GM12875 (cell line): ENCODE results near the gene CNIH3.

Source experiments
- H3K4me3 ChIP-seq: one replicate; pipeline ENCODE4 v1.5.1; 2011; ENCODE audit warnings: low read depth, low read length, control low read depth
- TF ChIP-seq, protein P1 (sequence below): IDR thresholded peaks from 2 replicates; pipeline ENCODE4 v1.5.1; 2011; ENCODE audit warnings: low read depth, mild to moderate bottlenecking, control low read depth, inconsistent platforms, low read length, moderate library complexity, borderline replicate concordance; ENCODE audit not compliant: insufficient read depth

CNIH3 gene

DNA sequence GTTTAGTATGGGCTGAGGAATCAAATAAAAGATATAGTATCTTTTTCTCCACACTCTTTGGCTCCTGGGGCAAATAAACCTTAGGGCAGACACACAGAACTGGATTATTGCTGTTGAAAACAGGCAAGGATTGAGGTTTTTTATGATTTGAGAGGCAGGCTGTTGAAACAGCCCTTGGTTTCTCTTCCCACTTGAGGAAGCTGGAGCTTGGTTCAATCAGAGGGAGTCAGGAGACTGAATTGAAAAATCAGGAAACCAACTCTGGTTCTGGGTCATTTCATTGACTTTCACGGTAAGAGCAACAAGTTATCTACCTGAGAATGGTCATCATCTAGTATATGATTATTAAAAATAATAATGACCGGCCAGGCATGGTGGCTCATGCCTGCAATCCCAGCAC lies 108.4 kb downstream of the CNIH3 start:
- TF ChIP-seq, protein P1, sequence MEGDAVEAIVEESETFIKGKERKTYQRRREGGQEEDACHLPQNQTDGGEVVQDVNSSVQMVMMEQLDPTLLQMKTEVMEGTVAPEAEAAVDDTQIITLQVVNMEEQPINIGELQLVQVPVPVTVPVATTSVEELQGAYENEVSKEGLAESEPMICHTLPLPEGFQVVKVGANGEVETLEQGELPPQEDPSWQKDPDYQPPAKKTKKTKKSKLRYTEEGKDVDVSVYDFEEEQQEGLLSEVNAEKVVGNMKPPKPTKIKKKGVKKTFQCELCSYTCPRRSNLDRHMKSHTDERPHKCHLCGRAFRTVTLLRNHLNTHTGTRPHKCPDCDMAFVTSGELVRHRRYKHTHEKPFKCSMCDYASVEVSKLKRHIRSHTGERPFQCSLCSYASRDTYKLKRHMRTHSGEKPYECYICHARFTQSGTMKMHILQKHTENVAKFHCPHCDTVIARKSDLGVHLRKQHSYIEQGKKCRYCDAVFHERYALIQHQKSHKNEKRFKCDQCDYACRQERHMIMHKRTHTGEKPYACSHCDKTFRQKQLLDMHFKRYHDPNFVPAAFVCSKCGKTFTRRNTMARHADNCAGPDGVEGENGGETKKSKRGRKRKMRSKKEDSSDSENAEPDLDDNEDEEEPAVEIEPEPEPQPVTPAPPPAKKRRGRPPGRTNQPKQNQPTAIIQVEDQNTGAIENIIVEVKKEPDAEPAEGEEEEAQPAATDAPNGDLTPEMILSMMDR: no peak
- no peak overlapping the region for H3K4me3 ChIP-seq

DNA sequence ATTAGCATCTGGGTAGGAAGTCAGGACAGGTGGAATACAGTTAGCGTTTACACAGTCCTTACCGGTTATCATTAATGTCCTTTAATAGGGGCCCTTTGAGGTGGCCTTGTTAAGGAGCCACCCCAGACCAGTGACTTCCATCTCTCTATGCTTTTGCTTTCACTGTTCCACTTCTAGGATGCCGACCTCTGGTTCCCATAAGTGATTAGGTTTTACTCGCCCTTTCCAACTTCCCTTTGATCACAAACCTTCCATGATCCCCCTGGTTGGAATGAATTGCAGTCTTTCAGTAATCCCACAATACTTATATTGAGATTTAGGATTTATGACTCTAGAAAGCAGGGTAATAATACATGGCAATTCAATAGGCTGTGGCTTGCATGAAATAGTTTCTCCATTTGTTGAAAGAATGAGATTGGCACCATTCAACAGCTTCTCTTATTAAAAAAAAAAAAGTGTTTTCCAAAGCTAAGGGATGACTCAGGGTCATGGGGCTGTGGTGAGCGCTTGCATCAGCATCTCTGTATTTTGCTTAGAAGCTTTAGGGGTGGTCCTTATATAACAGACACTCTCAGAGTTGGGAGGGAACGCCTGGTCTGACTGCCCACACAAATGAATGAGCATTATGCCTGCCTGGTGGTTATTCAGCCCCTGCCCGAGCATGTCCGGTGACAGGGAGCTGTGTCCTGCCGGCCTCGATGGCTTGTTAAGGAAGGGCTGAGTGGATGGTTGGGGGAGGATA lies 110.5 kb downstream of the CNIH3 start:
- TF ChIP-seq, protein P1: no peak
- no peak overlapping the region for H3K4me3 ChIP-seq

DNA sequence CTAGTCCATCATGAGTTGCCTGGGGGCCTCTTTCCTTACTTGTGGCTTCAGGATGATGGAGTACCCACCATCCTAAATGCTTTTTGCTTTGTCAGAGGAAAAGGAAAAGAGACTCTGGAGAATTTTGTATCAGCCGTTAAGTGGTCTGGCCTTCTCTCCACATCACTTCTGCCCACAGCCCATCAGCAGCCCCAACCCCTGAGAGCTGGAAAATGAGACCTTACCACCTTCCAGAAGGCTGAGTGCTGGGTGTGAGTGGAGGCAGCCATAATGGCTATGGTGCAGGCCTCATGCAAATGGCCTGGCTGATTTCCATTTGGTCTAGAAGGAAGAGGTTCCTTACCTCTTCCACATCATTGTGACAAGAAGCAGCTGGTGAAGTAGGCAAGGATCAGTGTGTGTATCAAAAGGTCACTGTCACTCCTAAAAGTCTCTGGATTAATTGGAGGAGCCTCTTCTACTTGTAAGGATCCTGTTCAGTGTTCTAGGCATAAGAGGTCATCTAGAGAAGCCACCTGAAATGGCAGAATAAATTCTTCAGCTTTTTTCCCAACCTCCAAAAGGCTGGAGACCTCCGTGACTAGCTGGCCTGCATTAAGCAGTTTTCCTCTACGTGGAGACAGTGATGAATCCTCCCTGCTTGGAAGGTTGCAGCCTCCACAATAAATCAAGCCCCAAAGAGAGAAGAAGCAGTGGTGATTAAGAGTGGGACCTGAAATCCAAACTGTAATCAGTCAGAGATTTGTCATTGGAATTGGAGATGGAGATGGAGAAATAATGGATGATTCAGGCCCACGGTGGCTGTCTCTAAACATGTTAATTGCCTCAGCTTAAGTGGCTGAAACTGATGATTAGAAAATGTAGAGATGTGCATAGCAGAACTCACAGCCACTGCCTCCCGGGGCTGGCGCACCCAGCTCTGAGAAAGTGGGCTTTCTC lies 111.5 kb downstream of the CNIH3 start:
- TF ChIP-seq, protein P1: no peak
- no peak overlapping the region for H3K4me3 ChIP-seq

DNA sequence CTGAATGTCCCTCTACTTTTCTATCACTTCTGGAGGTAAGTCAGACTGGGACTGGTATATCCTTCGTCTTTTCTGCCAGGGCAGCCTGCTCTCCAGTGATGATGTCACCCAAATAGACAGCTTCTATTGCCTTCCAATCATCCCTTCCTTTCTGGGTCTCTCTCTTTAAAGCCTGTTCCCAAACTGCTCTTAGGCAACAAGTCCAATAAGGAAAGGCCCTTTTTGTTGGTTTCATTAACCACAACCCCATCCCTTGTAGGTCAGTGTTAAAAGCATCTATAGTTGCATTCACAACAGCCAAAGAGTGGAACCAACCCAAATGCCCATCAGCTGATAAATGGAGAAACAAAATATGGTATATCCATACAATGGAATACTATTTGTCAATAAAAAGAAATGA lies 114.4 kb downstream of the CNIH3 start:
- TF ChIP-seq, protein P1: no peak
- no peak overlapping the region for H3K4me3 ChIP-seq

DNA sequence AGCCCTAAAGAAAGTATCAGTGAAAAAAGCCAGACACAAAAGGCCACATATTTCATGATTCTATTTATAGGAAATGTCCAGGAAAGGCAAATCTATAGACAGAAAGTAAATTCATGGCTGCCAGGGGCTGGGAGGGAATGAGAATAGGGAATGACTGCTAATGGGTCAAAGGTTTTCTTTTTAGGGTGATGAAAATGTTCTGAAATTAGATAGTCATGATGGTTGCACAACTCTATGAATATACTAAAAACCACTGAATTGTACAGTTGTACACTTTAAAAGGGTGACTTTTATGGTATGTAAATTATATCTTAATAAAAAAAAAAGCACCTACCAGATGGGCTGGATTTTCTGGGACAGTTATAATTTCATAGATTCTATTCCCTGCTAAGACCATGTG lies 114.8 kb downstream of the CNIH3 start:
- H3K4me3 ChIP-seq: no peak overlapping the region
- TF ChIP-seq, protein P1: no peak

DNA sequence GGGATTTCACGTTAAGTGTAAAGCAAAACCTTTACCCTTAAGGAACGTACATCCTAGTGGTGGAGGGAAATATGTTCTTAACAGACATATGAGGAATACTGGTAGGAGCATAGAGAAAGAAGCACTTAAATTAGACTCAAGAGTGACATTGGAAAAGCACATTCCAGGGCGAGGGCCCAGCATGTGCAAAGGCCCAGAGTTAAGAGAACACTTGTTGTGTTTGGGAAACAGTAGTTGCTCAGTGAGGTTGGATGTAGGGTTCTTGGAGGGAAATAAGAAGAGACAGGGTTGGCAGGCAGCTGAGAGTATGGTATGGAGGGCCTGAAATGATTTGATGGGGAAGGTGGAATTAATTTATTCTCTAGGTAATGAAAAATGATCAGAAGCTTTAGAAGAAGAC lies 115.5 kb downstream of the CNIH3 start:
- no peak overlapping the region for H3K4me3 ChIP-seq
- TF ChIP-seq, protein P1: no peak
